Common myeloid progenitor, CD34-positive (primary cell): Measurements from ENCODE around the gene CUL5.
A peak's percentile ranks its signal among the peaks of the same experiment; 100 is the strongest.

Experiments used
- CTCF ChIA-PET: fragments of 350-600 bp; sonication (Branson Sonifier 250); formaldehyde crosslinking; loops from one replicate; lab custom pipeline; 2021; ENCODE audit warnings: antibody characterized with exemption; lab: Charles Lee
- POLR2A ChIA-PET: fragments of 350-600 bp; sonication (Branson Sonifier 250); formaldehyde crosslinking; loops from one replicate; lab custom pipeline; 2021; ENCODE audit warnings: antibody characterized with exemption; lab: Charles Lee
- DNase-seq, 3 donors: peaks; one replicate each; pipeline versions ENCODE4 v3.0.0 to v3.0.0-alpha.2; 2013
- H3K27ac ChIP-seq, 2 experiments: 1 replicate in 1 of 2; 2 replicates in 1 of 2; pipeline ENCODE4 v1.7.0; 2013; ENCODE audit warnings: inconsistent platforms in 2 of 2, low read length in 2 of 2, mild to moderate bottlenecking in 2 of 2, low read depth in 1 of 2, moderate library complexity in 1 of 2; ENCODE audit not compliant: severe bottlenecking in 2 of 2, insufficient read depth in 1 of 2, poor library complexity in 1 of 2
- H3K27me3 ChIP-seq, 5 experiments: replicated peaks in 2 of 5; 1 replicate in 3 of 5; 2 replicates in 2 of 5; pipeline versions ENCODE4 v1.6.1 to v1.7.0; 2013; ENCODE audit warnings: low read length in 4 of 5, mild to moderate bottlenecking in 2 of 5, moderate library complexity in 2 of 5, inconsistent platforms in 1 of 5; ENCODE audit not compliant: insufficient read depth in 5 of 5, control insufficient read depth in 4 of 5
- H3K36me3 ChIP-seq, 4 experiments: 1 replicate in 2 of 4; 2 replicates in 2 of 4; pipeline versions ENCODE4 v1.6.1 to v1.7.0; 2013; ENCODE audit warnings: low read length in 3 of 4, control low read depth in 1 of 4, mild to moderate bottlenecking in 1 of 4; ENCODE audit not compliant: control insufficient read depth in 4 of 4, insufficient read depth in 4 of 4
- H3K4me1 ChIP-seq, 4 experiments: 1 replicate in 3 of 4; 2 replicates in 1 of 4; pipeline versions ENCODE4 v1.6.1 to v1.7.1; 2013; ENCODE audit warnings: low read length in 3 of 4, mild to moderate bottlenecking in 3 of 4, control low read depth in 1 of 4, inconsistent platforms in 1 of 4, moderate library complexity in 1 of 4; ENCODE audit not compliant: control insufficient read depth in 4 of 4, insufficient read depth in 4 of 4; ENCODE audit errors: control extremely low read depth in 1 of 4
- H3K4me3 ChIP-seq, 7 experiments: 1 replicate in 4 of 7; 2 replicates in 3 of 7; pipeline versions ENCODE4 v1.5.1 to v1.7.0; 2013; ENCODE audit warnings: mild to moderate bottlenecking in 7 of 7, low read length in 6 of 7, moderate library complexity in 6 of 7, inconsistent platforms in 2 of 7, low read depth in 2 of 7, control low read depth in 1 of 7; ENCODE audit not compliant: insufficient read depth in 4 of 7, control insufficient read depth in 1 of 7; ENCODE audit errors: extremely low read depth in 1 of 7
- H3K9me3 ChIP-seq, 5 experiments: 1 replicate in 4 of 5; 2 replicates in 1 of 5; pipeline versions ENCODE4 v1.6.1 to v1.7.1; 2013; ENCODE audit warnings: low read length in 4 of 5, mild to moderate bottlenecking in 2 of 5, inconsistent platforms in 1 of 5, low read depth in 1 of 5, moderate library complexity in 1 of 5; ENCODE audit not compliant: control insufficient read depth in 4 of 5, insufficient read depth in 2 of 5; ENCODE audit errors: control extremely low read depth in 1 of 5
- WGBS: methylation state at CpG from one replicate; pipeline ENCODE4 v1.1.5; 2013; ENCODE audit not compliant: insufficient coverage; 5-methylcytosine and 5-hydroxymethylcytosine counted together

CUL5 gene

DNA sequence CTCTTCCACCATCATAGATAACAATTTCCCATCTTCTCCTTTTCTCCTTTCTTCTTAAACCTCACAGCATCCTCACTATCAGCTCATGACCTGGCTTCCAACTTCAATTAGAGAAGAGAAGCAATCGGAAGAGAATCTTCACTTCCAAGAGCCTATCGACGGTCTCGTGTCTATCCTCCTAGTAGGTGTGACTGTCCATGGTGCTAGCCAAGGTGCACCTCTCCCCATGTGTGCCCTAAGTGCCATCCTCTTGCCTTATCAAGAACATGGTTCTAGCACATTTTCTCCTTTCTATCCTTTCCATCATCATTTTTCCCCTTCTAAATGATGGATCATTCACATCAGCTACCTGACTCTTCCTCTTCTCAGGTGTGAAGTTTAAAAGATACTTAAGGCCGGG lies 5.1 kb upstream of the CUL5 start:
- 95% methylated on average over 5 of the region's 5 CpGs for WGBS
- H3K4me1 ChIP-seq: no peaks in the 10 kb centered on the region
- no peak for DNase-seq
- H3K27ac ChIP-seq: no peak overlapping the region
- POLR2A ChIA-PET: no interaction called here
- H3K4me3 ChIP-seq: no peak overlapping the region
- no peaks in the 10 kb centered on the region for H3K9me3 ChIP-seq
- CTCF ChIA-PET: interaction anchor here (0.7 kb wide), 1 partner anchor 22 kb away, joined by 3 read pairs; no protein-coding TSS in a partner anchor
- H3K27me3 ChIP-seq: peaks cover 0 to 4% (median 0%) of the 10 kb centered on the region in 5 experiments
- no peaks in the 10 kb centered on the region for H3K36me3 ChIP-seq

DNA sequence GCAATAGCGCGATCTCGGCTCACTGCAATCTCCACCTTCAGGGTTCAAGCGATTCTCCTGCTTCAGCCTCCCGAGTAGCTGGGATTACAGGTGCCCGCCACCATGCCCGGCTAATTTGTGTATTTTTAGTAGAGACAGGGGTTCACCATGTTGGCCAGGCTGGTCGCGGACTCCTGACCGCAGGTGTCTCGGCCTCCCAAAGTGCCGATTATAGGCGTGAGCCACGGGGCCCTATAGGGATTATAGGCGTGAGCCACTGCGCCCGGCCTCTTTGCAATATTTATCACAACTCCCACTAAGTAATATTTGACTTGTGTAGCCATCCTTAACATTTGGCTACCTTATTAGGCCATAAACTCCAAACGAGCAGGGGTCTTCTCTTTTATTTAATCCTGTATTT lies 879 bp upstream of the CUL5 start:
- POLR2A ChIA-PET: no interaction called here

DNA sequence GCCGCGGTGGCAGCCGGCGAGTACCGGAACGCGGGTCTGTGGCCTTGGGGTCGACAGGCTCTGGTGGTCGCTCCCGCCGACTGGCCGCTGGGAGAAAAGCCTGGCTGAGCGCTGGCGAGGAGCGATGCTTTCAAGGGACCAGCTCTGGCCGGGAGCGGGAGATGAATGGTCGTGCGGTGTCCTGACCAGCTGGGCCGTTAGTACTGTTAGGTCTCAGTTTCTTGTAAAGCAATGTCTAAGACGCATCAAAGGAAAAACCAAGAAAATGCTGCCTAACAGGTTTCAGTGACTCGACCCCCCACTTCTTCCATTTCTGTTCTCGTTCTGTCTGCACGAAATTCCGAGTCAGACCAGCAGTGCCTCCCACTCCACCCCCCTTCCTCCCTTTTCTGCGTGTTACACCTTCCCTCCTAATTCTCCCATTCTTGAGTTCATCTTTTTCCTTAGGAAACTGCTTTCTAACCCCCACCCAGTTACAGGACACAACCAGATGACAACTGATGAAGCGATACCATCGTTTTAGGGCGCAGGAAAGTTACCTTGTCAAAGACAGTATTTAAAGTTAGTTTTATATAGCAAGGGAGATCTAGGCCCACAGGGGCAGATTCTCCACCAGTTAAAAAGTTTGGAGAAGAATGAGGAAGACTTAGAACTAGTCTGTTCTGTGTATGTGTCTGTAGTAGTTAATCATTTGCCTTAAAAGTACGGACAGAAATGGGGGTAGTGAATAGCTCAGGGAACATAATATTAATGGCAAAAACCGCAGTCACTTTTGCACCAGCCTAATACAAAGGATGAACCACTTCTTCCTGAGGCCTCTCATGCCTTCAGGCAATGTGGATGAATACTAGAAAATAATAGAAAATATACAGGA lies 1.0 kb downstream of the CUL5 start:
- WGBS: 0% methylated on average over 22 of the region's 31 CpGs
- peak overlapping the region; percentile 100 for H3K27ac ChIP-seq
- H3K9me3 ChIP-seq: no peaks in the 10 kb centered on the region
- H3K36me3 ChIP-seq: no peaks in the 10 kb centered on the region
- DNase-seq: peak in 2 of 3 donors; percentile 15 to 39
- no peaks in the 10 kb centered on the region for H3K27me3 ChIP-seq
- ChIA-PET POLR2A (interaction anchor here (1.0 to 1.5 kb wide), 2 partner anchors 8 to 16 kb away, joined by 3 to 7 read pairs; no protein-coding TSS in a partner anchor), CTCF (interaction anchor here (0.9 to 3.0 kb wide), 6 partner anchors 10 to 40 kb away, joined by 3 to 12 read pairs (median 6); no protein-coding TSS in a partner anchor)
- H3K4me3 ChIP-seq: peak overlapping the region; percentile 72 to 100 (median 94)
- H3K4me1 ChIP-seq: peaks cover 12 to 31% (median 24%) of the 10 kb centered on the region in 4 experiments

More for the DNA sequence above, 879 bp upstream of the CUL5 start:
- Histone ChIP-seq H3K9me3 (no peaks in the 10 kb centered on the region), H3K27me3 (no peaks in the 10 kb centered on the region), H3K36me3 (no peaks in the 10 kb centered on the region), H3K4me1 (peaks cover 12 to 29% (median 23%) of the 10 kb centered on the region in 4 experiments), H3K4me3 (no peak overlapping the region), H3K27ac (no peak overlapping the region)
- CTCF ChIA-PET: interaction anchor here (1.9 to 3.0 kb wide), 2 partner anchors 13 to 18 kb away, joined by 7 to 12 read pairs; no protein-coding TSS in a partner anchor
- no peak for DNase-seq
- 97% methylated on average over 15 of the region's 18 CpGs for WGBS

DNA sequence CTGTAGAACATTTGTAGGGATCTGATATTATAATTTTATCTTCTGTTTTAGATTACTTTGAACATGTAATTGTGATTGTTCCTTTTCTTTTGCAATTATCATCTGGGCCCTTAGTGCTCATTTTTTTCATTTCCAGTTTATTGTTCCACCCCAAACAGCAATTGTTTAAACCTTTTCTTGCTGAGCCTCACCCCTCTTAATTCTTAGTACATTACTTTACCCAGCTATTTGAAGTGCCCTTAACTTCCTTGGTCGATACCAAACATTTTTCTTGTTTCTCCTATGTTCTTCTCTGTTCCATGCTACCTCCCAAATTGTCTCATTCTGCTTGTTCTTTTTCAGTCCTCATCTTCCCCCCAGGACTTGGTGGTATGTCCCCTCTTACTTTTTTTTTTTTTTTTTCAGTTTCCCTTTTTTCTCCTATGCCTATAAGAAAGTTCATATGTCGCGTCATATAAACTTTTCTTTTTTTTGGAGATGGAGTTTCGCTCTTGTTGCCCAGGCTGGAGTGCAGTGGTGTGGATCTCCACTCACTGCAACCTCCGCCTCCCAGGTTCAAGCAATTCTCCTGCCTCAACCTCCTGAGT lies 3.5 kb downstream of the CUL5 start:
- no peak for DNase-seq
- Histone ChIP-seq H3K27me3 (no peaks in the 10 kb centered on the region), H3K4me1 (peaks cover 12 to 31% (median 24%) of the 10 kb centered on the region in 4 experiments), H3K9me3 (no peaks in the 10 kb centered on the region), H3K4me3 (no peak overlapping the region), H3K27ac (peak overlapping the region in 1 of 2 experiments; percentile 40), H3K36me3 (peaks cover 0 to 3% (median under 1%) of the 10 kb centered on the region in 4 experiments)
- WGBS: 91% methylated on average over 3 of the region's 5 CpGs
- ChIA-PET CTCF (no interaction called here), POLR2A (interaction anchor here (0.6 kb wide), 1 partner anchor 38 kb away, joined by 3 read pairs; no protein-coding TSS in a partner anchor)

DNA sequence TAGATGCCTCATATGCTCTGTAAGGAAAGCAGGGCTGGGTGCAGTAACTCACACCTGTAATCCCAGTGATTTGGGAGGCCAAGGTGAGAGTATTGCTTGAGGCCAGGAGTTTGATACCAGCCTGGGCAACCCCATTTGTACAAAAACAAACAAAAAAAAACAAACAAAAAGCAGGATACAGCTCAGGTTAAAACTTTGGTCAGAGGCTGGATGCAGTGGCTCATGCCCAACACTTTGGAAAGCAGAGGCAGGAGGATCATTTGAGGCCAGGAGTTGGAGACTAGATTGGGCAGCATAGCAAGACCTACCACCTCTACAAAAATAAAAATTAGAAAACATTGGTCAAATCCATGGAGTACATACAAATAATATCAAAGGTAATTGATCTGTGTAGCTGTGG lies 7.9 kb downstream of the CUL5 start:
- CTCF ChIA-PET: interaction anchor here (1.2 kb wide), 1 partner anchor 15 kb away, joined by 5 read pairs; no protein-coding TSS in a partner anchor
- Histone ChIP-seq H3K4me3 (no peak overlapping the region), H3K27ac (no peak overlapping the region), H3K9me3 (no peaks in the 10 kb centered on the region), H3K36me3 (peaks cover 0 to 4% (median 2%) of the 10 kb centered on the region in 4 experiments), H3K4me1 (peaks cover 0 to 12% (median 5%) of the 10 kb centered on the region in 4 experiments), H3K27me3 (no peaks in the 10 kb centered on the region)
- POLR2A ChIA-PET: no interaction called here
- no peak for DNase-seq

DNA sequence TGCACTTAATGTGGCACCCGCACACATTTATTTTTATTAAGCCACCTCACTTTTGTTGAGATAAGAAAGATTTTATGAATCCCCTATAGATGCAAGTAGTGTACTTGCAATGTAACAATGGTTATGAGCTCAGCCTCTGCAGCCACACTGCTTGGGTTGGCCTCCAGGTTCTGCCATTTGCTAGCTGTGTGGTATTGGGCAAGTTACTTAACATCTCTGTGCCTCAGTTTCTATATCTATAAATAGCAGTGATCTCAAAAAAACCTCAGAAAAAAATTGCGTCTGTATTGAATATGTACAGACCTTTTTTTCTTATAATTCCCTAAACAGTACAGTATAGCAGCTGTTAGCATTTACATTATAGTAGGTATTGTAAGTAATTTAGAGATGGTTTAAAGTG lies 10.0 kb downstream of the CUL5 start:
- ChIA-PET POLR2A (no interaction called here), CTCF (interaction anchor here (1.1 kb wide), 1 partner anchor 15 kb away, joined by 3 read pairs; no protein-coding TSS in a partner anchor)
- WGBS: no CpG with 5 or more reads among the region's 2 CpGs
- H3K36me3 ChIP-seq: peaks cover 0 to 4% (median 2%) of the 10 kb centered on the region in 4 experiments
- H3K27ac ChIP-seq: no peak overlapping the region
- no peaks in the 10 kb centered on the region for H3K27me3 ChIP-seq
- H3K9me3 ChIP-seq: no peaks in the 10 kb centered on the region
- H3K4me1 ChIP-seq: peaks cover 0 to 1% (median 0%) of the 10 kb centered on the region in 4 experiments
- no peak overlapping the region for H3K4me3 ChIP-seq
- DNase-seq: no peak
